DMS114 treated with DMSO at 0.1 percent for 48 hours (cell line): ENCODE data around the gene RAD54L.
"Not testable (repeated sequence)": the region's sequence is repeated elsewhere in the genome, so short reads cannot be mapped to it uniquely, and the experiment has no call there.

Source experiments
- DNase-seq: peaks from one replicate; lab custom pipeline; 2025; ENCODE audit not compliant: unreplicated experiment; lab: John Stamatoyannopoulos, UW

The RAD54L gene

DNA sequence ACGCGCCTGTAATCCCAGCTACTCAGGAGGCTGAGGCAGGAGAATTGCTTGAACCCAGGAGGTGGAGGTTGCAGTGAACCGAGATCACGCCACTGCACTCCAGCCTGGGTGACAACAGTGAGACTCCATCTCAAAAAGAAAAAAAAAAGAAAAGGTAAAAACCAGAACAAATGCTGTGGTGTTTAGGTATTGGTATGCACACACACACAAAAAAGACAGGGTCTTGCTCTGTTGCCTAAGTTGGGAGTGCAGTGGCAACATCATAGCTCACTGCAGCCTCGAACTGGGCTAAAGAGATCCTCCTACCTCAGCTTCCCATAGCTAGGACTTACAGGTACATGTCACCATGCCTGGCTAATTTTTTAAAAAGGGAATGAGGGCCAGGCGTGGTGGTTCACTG, 71.7 kb downstream of the RAD54L start:
- DNase-seq, result not testable (repeated sequence)

DNA sequence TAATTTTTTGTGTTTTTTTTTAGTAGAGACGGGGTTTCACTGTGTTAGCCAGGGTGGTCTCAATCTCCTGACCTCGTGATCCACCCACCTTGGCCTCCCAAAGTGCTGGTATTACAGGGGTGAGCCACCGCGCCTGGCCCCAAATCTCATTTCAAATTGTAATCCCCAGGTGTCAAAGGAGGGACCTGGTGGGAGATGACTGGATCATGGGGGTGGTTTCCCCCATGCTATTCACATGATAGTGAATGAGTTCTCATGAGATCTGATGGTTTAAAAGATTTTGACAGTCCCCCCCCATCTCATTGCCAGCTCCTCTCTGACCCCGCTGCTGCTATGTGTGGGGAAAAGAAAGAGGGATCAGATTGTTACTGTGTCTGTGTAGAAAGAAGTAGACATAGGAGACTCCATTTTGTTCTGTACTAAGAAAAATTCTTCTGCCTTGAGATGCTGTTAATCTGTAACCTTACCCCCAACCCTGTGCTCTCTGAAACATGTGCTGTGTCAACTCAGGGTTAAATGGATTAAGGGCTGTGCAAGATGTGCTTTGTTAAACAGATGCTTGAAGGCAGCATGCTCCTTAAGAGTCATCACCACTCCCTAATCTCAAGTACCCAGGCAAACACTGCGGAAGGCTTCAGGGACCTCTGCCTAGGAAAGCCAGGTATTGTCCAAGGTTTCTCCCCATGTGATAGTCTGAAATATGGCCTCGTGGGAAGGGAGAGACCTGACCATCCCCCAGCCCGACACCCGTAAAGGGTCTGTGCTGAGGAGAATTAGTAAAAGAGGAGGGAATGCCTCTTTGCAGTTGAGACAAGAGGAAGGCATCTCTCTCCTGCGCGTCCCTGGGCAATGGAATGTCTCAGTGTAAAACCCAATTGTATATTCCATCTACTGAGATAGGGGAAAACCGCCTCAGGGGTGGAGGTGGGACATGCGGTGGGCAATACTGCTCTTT, 72.7 kb downstream of the RAD54L start:
- not testable (repeated sequence) for DNase-seq

DNA sequence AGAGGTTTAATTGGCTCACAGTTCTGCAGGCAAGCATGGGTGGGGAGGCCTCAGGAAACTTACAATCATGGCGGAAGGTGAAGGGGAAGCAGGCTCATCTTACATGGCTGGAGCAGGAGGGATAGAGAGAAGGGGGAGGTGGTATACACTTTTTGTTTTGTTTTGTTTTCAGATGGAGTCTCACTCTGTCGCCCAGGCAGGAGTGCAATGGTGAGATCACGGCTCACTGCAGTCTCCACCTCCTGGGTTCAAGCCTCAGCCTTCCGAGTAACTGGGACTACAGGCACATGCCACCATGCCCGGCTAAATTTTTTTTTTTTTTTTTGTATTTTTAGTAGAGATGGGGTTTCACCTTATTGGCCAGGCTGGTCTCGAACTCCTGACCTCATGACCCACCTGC, 74.6 kb downstream of the RAD54L start:
- DNase-seq, result not testable (repeated sequence)

GRCh38 chr1:46325285-46326076, 77.9 kb downstream of the RAD54L start:
- DNase-seq, result not testable (repeated sequence)
